Spleen (tissue), 7 donors: ENCODE measurements around the gene ZNF775.

Experiments
- CTCF ChIP-seq, 11 experiments: fragments of 200-600 bp in 7 of 11; fragments of 450-650 bp in 4 of 11; sonication (generic) in 4 of 11; IDR thresholded peaks in 8 of 11; conservative IDR thresholded peaks in 3 of 11; 1 replicate in 7 of 11; 2 replicates in 4 of 11; pipeline versions ENCODE4 v1.4.0 to v1.8.0; 2016 to 2021; ENCODE audit warnings: antibody characterized with exemption in 11 of 11, inconsistent platforms in 4 of 11, mild to moderate bottlenecking in 1 of 11
- POLR2A ChIP-seq, 3 donors: fragments of 450-650 bp; IDR thresholded peaks; one replicate each; pipeline ENCODE4 v1.5.1; 2017; ENCODE audit warnings: antibody characterized with exemption in 3 of 3, mild to moderate bottlenecking in 1 of 3
- POLR2AphosphoS5 ChIP-seq, 3 donors: sonication (generic); formaldehyde crosslinking; IDR thresholded peaks; one replicate each; pipeline ENCODE4 v1.5.1; 2017; ENCODE audit warnings: antibody characterized with exemption in 3 of 3
- donor health status: DM: no; HTN: no; CAD: no; lungs with moderate emphysema.
- donor health status: DM: no; HTN: no; CAD: no.
- donor health status: DM: no; HTN: no; CAD: no.

- TF ChIP-seq CTCF (IDR thresholded peaks at IDR 0.05 in 8 of 11, conservative IDR thresholded peaks at IDR 0.05 in 3 of 11) (peak in 1 of 11 experiments; percentile 17), POLR2AphosphoS5 (IDR thresholded peaks at IDR 0.05) (peak in 2 of 3 donors; percentile 43 to 45), POLR2A (IDR thresholded peaks at IDR 0.05) (no peak)
Measured at GRCh38 chr7:150368884-150369747, 10.0 kb upstream of the ZNF775 start.
